GM10847 (cell line): ENCODE results near the gene KLHL18.
A peak's percentile ranks its signal among the peaks of the same experiment; 100 is the strongest.

Experiments used
- POLR2A ChIP-seq: IDR thresholded peaks from 2 replicates; pipeline ENCODE4 v1.6.1; 2011; ENCODE audit not compliant: insufficient read length; ENCODE audit errors: extremely low read depth

Gene KLHL18

GRCh38 chr3:47370887-47371697 is 88.3 kb downstream of the KLHL18 start:
- no peak for TF ChIP-seq POLR2A

GRCh38 chr3:47374587-47374986 is 91.8 kb downstream of the KLHL18 start:
- TF ChIP-seq POLR2A: no peak

GRCh38 chr3:47376393-47376792 is 93.6 kb downstream of the KLHL18 start:
- no peak for TF ChIP-seq POLR2A

- no peak for TF ChIP-seq POLR2A
These were observed 94.4 kb downstream of the KLHL18 start for GRCh38 chr3:47377186-47377585.

- TF ChIP-seq POLR2A: no peak
These were observed 96.1 kb downstream of the KLHL18 start for GRCh38 chr3:47378869-47379268.

- TF ChIP-seq POLR2A: no peak
These were observed 96.7 kb downstream of the KLHL18 start for GRCh38 chr3:47379411-47379899.

GRCh38 chr3:47380026-47380600 is 97.4 kb downstream of the KLHL18 start:
- no peak for TF ChIP-seq POLR2A

- peak; percentile 90 for TF ChIP-seq POLR2A
These were observed 98.0 kb downstream of the KLHL18 start, which contains the start of gene PTPN23 for GRCh38 chr3:47380601-47381316. PTPN23 (plus strand) TSS chr3:47381021; CDS start chr3:47381097, 76 bp downstream.

- TF ChIP-seq POLR2A: no peak
These were observed 98.8 kb downstream of the KLHL18 start for GRCh38 chr3:47381317-47382157.

- TF ChIP-seq POLR2A: no peak
These were observed 101.7 kb downstream of the KLHL18 start for GRCh38 chr3:47384425-47384824.

- no peak for TF ChIP-seq POLR2A
These were observed 102.3 kb downstream of the KLHL18 start for GRCh38 chr3:47385007-47385406.

- no peak for TF ChIP-seq POLR2A
These were observed 103.1 kb downstream of the KLHL18 start for GRCh38 chr3:47385796-47386195.

GRCh38 chr3:47392933-47393332 is 110.2 kb downstream of the KLHL18 start:
- TF ChIP-seq POLR2A: no peak

GRCh38 chr3:47394140-47394870 is 111.6 kb downstream of the KLHL18 start:
- TF ChIP-seq POLR2A: no peak

- TF ChIP-seq POLR2A: no peak
These were observed 112.1 kb downstream of the KLHL18 start for GRCh38 chr3:47394881-47395280.
